Cardiac fibroblast (primary cell): ENCODE measurements around the gene ST14.

Experiments
- DNase-seq, 2 donors: peaks; one replicate each; pipeline versions ENCODE4 v3.0.0 to v3.0.0-alpha.2; 2010; ENCODE audit warnings: low read depth in 2 of 2
- H3K4me3 ChIP-seq, 2 donors: replicated peaks in 1 of 2; 1 replicate in 1 of 2; 2 replicates in 1 of 2; pipeline ENCODE4 v1.5.1; 2011; ENCODE audit warnings: low read depth in 2 of 2, low read length in 2 of 2, mild to moderate bottlenecking in 2 of 2, moderate library complexity in 1 of 2
- TF ChIP-seq, protein P1 (sequence below): IDR thresholded peaks from one replicate; pipeline ENCODE4 v1.5.1; 2011; ENCODE audit warnings: low read depth, mild to moderate bottlenecking, low read length, inconsistent platforms

Gene ST14

DNA sequence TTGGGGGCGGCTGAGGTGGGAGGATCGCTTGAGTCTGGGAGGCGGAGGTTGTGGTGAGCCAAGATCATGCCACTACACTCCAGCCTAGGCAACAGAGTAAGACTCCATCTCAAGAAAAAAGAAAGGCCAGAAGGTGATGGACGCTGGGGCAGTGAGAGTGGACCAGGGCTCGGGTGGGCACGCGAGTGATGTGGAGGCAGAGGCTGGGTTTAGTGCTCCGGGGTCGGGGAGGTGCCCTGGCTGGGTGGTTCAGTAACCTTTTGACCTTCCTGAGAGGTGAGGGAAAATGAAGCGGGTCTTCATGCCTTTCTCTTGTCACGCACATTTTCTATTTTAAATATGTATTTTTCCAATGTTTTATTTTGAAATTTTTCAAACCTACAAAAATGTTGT lies 45.1 kb downstream of the ST14 start:
- TF ChIP-seq, protein P1, sequence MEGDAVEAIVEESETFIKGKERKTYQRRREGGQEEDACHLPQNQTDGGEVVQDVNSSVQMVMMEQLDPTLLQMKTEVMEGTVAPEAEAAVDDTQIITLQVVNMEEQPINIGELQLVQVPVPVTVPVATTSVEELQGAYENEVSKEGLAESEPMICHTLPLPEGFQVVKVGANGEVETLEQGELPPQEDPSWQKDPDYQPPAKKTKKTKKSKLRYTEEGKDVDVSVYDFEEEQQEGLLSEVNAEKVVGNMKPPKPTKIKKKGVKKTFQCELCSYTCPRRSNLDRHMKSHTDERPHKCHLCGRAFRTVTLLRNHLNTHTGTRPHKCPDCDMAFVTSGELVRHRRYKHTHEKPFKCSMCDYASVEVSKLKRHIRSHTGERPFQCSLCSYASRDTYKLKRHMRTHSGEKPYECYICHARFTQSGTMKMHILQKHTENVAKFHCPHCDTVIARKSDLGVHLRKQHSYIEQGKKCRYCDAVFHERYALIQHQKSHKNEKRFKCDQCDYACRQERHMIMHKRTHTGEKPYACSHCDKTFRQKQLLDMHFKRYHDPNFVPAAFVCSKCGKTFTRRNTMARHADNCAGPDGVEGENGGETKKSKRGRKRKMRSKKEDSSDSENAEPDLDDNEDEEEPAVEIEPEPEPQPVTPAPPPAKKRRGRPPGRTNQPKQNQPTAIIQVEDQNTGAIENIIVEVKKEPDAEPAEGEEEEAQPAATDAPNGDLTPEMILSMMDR: no peak

DNA sequence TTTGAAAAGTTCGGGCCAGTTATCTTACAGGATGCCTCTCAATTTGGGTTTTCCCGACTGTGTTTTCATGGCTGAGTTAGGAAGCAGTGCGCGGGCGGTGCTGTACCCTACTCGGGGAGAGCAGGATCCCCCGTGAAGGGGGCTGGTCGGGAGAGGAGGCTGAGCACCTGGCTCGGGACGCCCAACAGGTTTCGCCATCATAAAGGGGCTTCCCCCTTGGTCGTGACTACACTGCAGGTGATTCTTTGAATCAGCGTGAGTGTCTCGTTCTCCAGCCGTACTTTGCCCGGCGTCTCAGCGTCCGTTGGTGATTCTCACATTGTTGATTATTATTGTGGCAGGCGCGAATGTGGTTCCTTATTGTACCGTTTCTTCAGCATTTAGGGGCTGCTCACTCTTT lies 46.6 kb downstream of the ST14 start:
- no peak for DNase-seq
- H3K4me3 ChIP-seq: no peak overlapping the region
- TF ChIP-seq, protein P1: no peak

More for the DNA sequence above, 45.1 kb downstream of the ST14 start:
- no peak for DNase-seq
- no peak overlapping the region for H3K4me3 ChIP-seq

DNA sequence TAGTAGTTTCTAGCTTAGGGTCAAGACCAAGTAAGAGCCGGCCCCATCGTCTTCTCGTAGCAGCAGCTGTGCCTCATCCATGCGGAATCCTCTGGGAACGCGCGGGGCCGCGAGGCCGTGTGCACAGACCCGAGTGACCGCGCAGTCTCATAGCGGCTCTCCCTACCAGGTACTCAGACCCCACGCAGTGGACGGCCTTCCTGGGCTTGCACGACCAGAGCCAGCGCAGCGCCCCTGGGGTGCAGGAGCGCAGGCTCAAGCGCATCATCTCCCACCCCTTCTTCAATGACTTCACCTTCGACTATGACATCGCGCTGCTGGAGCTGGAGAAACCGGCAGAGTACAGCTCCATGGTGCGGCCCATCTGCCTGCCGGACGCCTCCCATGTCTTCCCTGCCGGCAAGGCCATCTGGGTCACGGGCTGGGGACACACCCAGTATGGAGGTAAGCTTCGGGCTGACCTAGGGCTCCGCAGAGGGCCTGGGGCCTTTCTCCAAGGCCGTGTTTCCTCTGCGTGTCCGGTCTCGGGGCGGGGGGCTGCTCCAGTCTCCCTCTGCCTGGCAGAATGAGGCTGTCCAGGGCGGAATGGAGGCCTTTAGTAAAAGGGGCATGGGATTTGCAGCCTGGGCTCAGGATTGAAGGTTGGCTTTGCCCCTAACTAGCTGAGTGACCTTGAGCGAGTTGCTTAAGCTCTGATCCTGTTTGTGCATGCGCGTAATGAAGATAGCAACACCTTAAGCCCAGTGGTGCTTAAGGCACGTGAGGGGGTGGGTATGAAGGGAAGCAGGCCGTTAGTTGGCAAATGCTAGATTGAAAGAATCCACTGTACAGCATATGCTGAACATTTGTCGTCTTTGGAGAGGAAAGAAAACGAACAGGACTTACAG lies 48.9 kb downstream of the ST14 start:
- no peak overlapping the region for H3K4me3 ChIP-seq
- TF ChIP-seq, protein P1: no peak
- no peak for DNase-seq

DNA sequence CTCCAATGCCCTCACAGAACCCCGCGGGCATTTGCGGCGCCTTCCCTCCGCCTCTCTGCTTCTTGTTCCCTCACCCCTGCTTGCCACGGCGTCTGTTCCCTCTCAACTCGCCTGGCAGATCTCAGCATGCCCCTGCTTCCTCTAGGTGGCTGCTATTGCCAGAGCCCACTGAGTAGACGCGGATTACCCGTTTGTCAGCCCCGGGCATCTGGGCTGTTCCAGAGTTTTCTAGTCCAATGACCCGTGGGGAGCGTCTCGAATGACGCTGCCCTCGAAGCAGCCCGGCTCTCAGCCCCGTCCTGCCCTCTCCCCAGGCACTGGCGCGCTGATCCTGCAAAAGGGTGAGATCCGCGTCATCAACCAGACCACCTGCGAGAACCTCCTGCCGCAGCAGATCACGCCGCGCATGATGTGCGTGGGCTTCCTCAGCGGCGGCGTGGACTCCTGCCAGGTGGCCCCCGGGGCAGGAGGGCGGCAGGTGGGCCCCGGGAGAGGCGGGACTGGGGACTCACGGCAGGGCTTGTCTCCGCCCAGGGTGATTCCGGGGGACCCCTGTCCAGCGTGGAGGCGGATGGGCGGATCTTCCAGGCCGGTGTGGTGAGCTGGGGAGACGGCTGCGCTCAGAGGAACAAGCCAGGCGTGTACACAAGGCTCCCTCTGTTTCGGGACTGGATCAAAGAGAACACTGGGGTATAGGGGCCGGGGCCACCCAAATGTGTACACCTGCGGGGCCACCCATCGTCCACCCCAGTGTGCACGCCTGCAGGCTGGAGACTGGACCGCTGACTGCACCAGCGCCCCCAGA lies 49.7 kb downstream of the ST14 start:
- no peak for DNase-seq
- H3K4me3 ChIP-seq: no peak overlapping the region
- TF ChIP-seq, protein P1: no peak

DNA sequence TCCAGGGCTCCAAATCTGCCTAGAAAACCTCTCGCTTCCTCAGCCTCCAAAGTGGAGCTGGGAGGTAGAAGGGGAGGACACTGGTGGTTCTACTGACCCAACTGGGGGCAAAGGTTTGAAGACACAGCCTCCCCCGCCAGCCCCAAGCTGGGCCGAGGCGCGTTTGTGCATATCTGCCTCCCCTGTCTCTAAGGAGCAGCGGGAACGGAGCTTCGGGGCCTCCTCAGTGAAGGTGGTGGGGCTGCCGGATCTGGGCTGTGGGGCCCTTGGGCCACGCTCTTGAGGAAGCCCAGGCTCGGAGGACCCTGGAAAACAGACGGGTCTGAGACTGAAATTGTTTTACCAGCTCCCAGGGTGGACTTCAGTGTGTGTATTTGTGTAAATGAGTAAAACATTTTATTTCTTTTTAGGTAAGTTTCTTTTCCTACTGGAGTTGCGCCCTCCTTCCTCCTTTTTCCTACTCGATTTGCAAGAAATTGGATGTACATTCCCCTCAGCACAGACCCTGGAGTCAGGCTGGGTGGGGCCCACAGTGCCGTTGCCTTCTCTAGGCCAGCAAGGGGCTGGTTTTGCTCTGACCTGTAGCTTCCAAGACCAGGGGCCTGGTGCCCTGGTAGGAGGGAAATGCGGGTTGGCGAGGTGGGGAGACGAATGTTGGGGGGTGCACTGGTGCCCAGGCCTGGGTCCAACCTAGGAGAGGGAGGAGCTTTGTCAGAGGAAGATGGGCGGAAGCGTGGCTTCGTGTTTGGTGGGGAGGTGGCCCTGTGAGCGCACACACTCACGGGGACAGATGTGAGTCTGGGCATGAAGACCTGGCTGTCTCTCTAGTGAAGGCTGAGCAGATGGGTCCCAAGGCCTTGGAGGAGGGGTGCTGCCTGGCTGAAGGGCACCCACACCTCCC lies 50.6 kb downstream of the ST14 start:
- TF ChIP-seq, protein P1: no peak
- H3K4me3 ChIP-seq: no peak overlapping the region
- no peak for DNase-seq

DNA sequence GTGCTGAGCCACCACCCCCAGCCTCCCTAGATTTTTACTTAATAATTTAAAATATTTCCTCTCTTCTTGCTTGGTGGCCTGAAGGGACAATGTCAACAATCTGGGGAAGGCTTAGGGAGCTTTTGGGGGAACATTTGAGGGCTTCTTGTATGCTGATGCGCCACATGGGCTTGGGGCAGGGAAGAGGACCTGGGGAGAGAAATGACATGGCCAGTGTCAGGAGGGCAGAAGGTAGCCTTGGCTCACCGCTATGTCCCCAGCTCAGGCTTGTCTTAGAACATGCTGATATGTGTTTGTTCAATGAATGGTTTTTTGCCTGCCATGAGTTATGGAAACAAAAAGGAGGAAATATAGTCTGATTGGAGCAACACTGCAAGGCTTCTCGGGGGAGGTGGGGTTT lies 51.6 kb downstream of the ST14 start:
- no peak overlapping the region for H3K4me3 ChIP-seq
- no peak for DNase-seq
- TF ChIP-seq, protein P1: no peak
